ENCODE data around the gene POLD1. TPM values are rescaled to one million over a fixed set of nuclear protein-coding genes. Genes with fewer than 3 reads are reported as not detected.

Gene POLD1
- total and polyA plus RNA-seq, 2 of the 13 experiments (the other 11 are each of a cell fraction or from before 2014, with no cell fraction given): 17.4 to 54.0 TPM

DNA sequence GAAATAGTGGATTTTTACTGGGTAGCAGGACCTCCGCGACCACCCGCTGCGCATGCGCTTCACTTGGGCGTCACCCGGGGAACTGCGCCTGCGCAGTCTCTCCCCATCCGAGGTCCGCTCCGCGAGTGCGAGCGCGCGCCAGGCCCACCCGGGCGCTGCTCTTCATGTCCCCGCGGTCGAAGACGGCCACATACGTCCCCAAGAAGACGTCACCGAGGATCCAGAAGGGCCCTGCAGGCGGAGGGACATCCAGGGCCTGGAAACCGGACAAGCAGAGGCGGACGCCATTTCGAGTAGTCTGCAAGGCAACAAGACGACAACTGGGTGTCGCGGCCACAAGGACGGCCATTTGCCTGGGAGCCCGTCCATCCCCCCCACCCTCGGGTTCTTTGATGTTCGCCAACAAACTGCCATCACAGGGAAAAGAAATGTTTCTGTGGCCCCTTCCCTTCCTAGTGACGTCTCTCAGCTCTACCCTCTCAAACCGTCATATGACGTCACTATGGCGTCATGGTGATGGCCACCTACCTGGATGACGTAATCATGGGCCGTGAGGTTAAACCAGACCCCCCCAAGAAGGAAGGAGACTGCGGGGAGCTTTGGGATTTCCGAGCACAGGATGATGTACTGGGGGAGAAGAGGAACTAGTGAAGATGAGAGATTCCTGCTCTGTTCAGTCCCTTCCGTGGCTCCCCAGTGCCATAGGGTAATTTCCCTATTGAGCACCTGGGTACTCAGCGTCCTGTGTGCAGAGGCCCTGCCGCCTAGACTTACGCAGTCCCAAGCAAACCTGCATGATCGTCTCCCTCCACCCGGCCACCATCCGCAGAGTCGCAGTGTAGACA, 25.4 kb upstream of the POLD1 start (continued):
- TF ChIP-seq, protein P1, sequence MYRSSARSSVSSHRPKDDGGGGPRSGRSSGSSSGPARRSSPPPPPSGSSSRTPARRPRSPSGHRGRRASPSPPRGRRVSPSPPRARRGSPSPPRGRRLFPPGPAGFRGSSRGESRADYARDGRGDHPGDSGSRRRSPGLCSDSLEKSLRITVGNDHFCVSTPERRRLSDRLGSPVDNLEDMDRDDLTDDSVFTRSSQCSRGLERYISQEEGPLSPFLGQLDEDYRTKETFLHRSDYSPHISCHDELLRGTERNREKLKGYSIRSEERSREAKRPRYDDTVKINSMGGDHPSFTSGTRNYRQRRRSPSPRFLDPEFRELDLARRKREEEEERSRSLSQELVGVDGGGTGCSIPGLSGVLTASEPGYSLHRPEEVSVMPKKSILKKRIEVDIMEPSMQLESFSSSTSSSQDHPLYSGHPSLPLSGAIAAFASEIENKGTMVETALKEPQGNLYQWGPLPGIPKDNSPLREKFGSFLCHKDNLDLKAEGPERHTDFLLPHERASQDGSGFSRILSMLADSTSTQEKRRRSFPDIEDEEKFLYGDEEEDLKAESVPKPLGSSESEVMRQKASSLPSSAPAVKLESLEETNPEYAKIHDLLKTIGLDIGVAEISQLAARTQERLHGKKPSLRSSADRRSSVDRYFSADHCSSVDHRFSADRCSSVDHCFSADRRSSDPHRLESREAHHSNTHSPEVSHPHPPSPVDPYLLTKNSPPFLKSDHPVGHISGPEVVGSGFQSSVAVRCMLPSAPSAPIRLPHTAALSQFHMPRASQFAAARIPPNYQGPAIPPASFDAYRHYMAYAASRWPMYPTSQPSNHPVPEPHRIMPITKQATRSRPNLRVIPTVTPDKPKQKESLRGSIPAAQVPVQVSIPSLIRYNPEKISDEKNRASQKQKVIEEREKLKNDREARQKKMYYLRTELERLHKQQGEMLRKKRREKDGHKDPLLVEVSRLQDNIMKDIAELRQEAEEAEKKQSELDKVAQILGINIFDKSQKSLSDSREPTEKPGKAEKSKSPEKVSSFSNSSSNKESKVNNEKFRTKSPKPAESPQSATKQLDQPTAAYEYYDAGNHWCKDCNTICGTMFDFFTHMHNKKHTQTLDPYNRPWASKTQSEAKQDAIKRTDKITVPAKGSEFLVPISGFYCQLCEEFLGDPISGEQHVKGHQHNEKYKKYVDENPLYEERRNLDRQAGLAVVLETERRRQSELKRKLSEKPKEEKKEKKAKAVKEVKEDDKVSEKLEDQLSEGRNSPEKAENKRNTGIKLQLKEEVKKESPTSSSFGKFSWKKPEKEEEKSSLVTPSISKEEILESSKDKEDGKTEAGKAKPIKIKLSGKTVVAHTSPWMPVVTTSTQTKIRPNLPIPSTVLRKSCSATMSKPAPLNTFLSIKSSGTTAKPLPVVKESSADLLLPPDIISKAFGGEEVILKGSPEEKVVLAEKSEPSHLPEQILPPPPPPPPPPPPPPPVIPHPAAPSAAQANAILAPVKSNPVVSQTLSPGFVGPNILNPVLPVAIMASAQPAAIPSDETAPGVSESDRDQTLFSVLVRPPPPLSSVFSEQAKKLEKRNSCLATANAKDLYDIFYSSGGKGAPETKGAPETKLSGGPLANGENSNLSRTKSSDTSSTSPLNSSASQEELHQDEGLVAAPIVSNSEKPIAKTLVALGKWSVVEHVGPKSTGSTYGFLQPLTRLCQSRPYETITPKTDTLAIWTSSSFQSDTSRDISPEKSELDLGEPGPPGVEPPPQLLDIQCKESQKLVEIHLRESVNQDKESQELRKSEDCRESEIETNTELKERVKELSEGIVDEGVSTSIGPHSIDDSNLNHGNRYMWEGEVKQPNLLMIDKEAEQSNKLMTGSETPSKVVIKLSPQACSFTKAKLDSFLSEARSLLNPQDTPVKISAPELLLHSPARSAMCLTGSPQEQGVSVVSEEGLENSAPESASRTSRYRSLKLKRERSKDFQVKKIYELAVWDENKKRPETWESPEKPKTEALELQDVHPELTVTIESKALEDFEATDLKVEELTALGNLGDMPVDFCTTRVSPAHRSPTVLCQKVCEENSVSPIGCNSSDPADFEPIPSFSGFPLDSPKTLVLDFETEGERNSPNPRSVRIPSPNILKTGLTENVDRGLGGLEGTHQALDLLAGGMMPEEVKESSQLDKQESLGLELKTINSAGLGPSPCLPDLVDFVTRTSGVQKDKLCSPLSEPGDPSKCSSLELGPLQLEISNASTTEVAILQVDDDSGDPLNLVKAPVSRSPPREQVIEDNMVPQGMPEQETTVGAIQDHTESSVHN (CRISPR knock-in tag; IDR thresholded peaks at IDR 0.05): no peak
- TF ChIP-seq NONO (IDR thresholded peaks at IDR 0.05) (no peak), NONO (CRISPR knock-in tag; conservative IDR thresholded peaks at IDR 0.05) (no peak), SIX1 (CRISPR knock-in tag; IDR thresholded peaks at IDR 0.05; ENCODE audit: borderline replicate concordance) (no peak), ZFP41 (CRISPR knock-in tag; IDR thresholded peaks at IDR 0.05; ENCODE audit: borderline replicate concordance) (no peak), BRCA1 (CRISPR knock-in tag; IDR thresholded peaks at IDR 0.05) (no peak), ZNF768 (CRISPR knock-in tag; IDR thresholded peaks at IDR 0.05) (no peak), ZMAT3 (CRISPR knock-in tag; conservative IDR thresholded peaks at IDR 0.05) (no peak), CEBPB (IDR thresholded peaks at IDR 0.05; ENCODE audit: borderline replicate concordance, low read depth, low read length) (peak; percentile 61; the same call in 1 of the 2 replicates), DPF2 (CRISPR knock-in tag; IDR thresholded peaks at IDR 0.05; ENCODE audit: borderline replicate concordance, low read depth) (no peak)
- TF ChIP-seq, protein P2, sequence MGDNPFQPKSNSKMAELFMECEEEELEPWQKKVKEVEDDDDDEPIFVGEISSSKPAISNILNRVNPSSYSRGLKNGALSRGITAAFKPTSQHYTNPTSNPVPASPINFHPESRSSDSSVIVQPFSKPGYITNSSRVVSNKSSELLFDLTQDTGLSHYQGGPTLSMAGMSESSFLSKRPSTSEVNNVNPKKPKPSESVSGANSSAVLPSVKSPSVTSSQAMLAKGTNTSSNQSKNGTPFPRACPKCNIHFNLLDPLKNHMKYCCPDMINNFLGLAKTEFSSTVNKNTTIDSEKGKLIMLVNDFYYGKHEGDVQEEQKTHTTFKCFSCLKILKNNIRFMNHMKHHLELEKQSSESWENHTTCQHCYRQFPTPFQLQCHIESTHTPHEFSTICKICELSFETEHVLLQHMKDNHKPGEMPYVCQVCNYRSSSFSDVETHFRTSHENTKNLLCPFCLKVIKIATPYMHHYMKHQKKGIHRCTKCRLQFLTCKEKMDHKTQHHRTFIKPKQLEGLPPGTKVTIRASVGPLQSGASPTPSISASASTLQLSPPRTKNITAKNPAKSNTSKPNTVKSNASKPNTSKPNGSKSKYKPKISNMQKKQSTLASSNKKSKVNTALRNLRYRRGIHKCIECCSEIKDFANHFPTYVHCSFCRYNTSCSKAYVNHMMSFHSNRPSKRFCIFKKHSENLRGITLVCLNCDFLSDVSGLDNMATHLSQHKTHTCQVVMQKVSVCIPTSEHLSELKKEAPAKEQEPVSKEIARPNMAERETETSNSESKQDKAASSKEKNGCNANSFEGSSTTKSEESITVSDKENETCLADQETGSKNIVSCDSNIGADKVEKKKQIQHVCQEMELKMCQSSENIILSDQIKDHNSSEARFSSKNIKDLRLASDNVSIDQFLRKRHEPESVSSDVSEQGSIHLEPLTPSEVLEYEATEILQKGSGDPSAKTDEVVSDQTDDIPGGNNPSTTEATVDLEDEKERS (CRISPR knock-in tag; IDR thresholded peaks at IDR 0.05): no peak
- TF ChIP-seq, protein P3, sequence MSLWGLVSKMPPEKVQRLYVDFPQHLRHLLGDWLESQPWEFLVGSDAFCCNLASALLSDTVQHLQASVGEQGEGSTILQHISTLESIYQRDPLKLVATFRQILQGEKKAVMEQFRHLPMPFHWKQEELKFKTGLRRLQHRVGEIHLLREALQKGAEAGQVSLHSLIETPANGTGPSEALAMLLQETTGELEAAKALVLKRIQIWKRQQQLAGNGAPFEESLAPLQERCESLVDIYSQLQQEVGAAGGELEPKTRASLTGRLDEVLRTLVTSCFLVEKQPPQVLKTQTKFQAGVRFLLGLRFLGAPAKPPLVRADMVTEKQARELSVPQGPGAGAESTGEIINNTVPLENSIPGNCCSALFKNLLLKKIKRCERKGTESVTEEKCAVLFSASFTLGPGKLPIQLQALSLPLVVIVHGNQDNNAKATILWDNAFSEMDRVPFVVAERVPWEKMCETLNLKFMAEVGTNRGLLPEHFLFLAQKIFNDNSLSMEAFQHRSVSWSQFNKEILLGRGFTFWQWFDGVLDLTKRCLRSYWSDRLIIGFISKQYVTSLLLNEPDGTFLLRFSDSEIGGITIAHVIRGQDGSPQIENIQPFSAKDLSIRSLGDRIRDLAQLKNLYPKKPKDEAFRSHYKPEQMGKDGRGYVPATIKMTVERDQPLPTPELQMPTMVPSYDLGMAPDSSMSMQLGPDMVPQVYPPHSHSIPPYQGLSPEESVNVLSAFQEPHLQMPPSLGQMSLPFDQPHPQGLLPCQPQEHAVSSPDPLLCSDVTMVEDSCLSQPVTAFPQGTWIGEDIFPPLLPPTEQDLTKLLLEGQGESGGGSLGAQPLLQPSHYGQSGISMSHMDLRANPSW (CRISPR knock-in tag; IDR thresholded peaks at IDR 0.05; ENCODE audit: borderline replicate concordance): no peak

Measured in HepG2 (cell line).